K562 (cell line): ENCODE measurements around the gene STIL. TPM values are rescaled to one million over a fixed set of nuclear protein-coding genes. Genes with fewer than 3 reads are reported as not detected.
A peak's percentile ranks its signal among the peaks of the same experiment; 100 is the strongest.

Experiments used
- CHCHD3 ChIP-seq: fragments of 250-450 bp; sonication (Bioruptor Pico); IDR thresholded peaks from 2 replicates; pipeline ENCODE4 v2.1.2; 2022; ENCODE audit warnings: mild to moderate bottlenecking
- KLF10 ChIP-seq: fragments of 250-450 bp; sonication (Bioruptor Pico); IDR thresholded peaks from 2 replicates; pipeline ENCODE4 v1.6.1; 2021; ENCODE audit warnings: matching md5 sums
- MCM5 ChIP-seq: fragments of 450-650 bp; IDR thresholded peaks from 2 replicates; pipeline ENCODE4 v1.6.1; 2016; ENCODE audit warnings: low read depth
- NCOA6 ChIP-seq: fragments of 450-650 bp; IDR thresholded peaks from 2 replicates; pipeline ENCODE4 v1.6.1; 2017; ENCODE audit warnings: mild to moderate bottlenecking
- PTRF ChIP-seq: fragments of 450-650 bp; IDR thresholded peaks from 2 replicates; pipeline ENCODE4 v1.6.1; 2016; ENCODE audit warnings: mild to moderate bottlenecking, missing genetic modification characterization, missing compliant biosample characterization
- RBBP5 ChIP-seq: fragments of 200-600 bp; sonication (generic); IDR thresholded peaks from 2 replicates; pipeline ENCODE4 v1.6.1; 2012; ENCODE audit warnings: borderline replicate concordance, mild to moderate bottlenecking, low read length, control low read depth, inconsistent platforms; ENCODE audit not compliant: insufficient read depth, poor library complexity, severe bottlenecking
- TFAM ChIP-seq: fragments of 250-450 bp; sonication (Bioruptor Pico); conservative IDR thresholded peaks from 2 replicates; pipeline ENCODE4 v1.5.0; 2021; ENCODE audit warnings: mild to moderate bottlenecking, moderate library complexity
- polyA plus RNA-seq, 8 experiments: library from polyadenylated mRNA; depleted of rRNA in 4 of 8; stranded (reverse) in 5 of 8; unstranded in 3 of 8; fragments of >200 nt; fragmentation: Nextera tagmentation in 2 of 8; fragmentation: Illumina TruSeq in 1 of 8; extraction: Ambion mirVana in 2 of 8; extraction: Trizol in 1 of 8; gene quantifications; 2 replicates each; pipeline versions ENCODE4 v1.2.1 to v1.2.3, GENCODE V29; 2011 to 2014; ENCODE audit warnings: inconsistent platforms in 1 of 8, missing spikeins in 1 of 8
- total RNA-seq, 7 experiments: library from RNA; depleted of rRNA in 6 of 7; stranded (reverse); fragments of >200 nt in 6 of 7; fragmentation: Illumina TruSeq in 2 of 7; extraction: Trizol in 2 of 7; gene quantifications; 2 replicates each; pipeline versions ENCODE4 v1.2.1 to v1.2.3, GENCODE V29; 2011 to 2021; ENCODE audit warnings: low replicate concordance in 1 of 7
- TF ChIP-seq, protein P1 (sequence below): fragments of 250-450 bp; sonication (Bioruptor Pico); IDR thresholded peaks from 2 replicates; pipeline ENCODE4 v1.8.0; 2022; ENCODE audit warnings: moderate library complexity, mild to moderate bottlenecking, inconsistent platforms
- TF ChIP-seq, protein P2 (sequence below): fragments of 200-800 bp; sonication (Bioruptor generic); IDR thresholded peaks from 2 replicates; pipeline ENCODE4 v1.6.1; 2017; ENCODE audit warnings: missing genetic modification characterization, missing compliant biosample characterization
- TF ChIP-seq, protein P3 (sequence below), 2 experiments: fragments of 450-650 bp in 1 of 2; sonication (generic) in 1 of 2; formaldehyde crosslinking in 1 of 2; IDR thresholded peaks in 1 of 2; conservative IDR thresholded peaks in 1 of 2; 2 replicates each; pipeline versions ENCODE4 v1.6.1 to v1.8.1; 2016 to 2023; ENCODE audit warnings: mild to moderate bottlenecking in 2 of 2, moderate library complexity in 2 of 2, inconsistent platforms in 1 of 2, missing genetic modification reagents in 1 of 2
- TF ChIP-seq, protein P4 (sequence below): sonication (generic); formaldehyde crosslinking; IDR thresholded peaks from 2 replicates; pipeline ENCODE4 v1.8.0; 2022; ENCODE audit warnings: mild to moderate bottlenecking, missing genetic modification reagents
- TF ChIP-seq, protein P5 (sequence below): fragments of 150-350 bp; conservative IDR thresholded peaks from 2 replicates; pipeline ENCODE4 v1.6.1; 2014; ENCODE audit warnings: low read length
- TF ChIP-seq, protein P6 (sequence below): fragments of 450-650 bp; IDR thresholded peaks from 2 replicates; pipeline ENCODE4 v1.6.1; 2016
- TF ChIP-seq, protein P7 (sequence below), 2 experiments: IDR thresholded peaks; 2 replicates each; pipeline ENCODE4 v1.6.1; 2011; ENCODE audit warnings: borderline replicate concordance in 1 of 2, control low read depth in 1 of 2, low read depth in 1 of 2, low read length in 1 of 2, mild to moderate bottlenecking in 1 of 2, mixed read lengths in 1 of 2, moderate library complexity in 1 of 2; ENCODE audit not compliant: insufficient read depth in 1 of 2, insufficient read length in 1 of 2, poor library complexity in 1 of 2, severe bottlenecking in 1 of 2; ENCODE audit errors: extremely low read depth in 1 of 2

STIL gene
- total and polyA plus RNA-seq, 9 of the 15 experiments (the other 6 are each of a cell fraction or from before 2014, with no cell fraction given): 10.5 to 77.4 (median 39.6) TPM

DNA sequence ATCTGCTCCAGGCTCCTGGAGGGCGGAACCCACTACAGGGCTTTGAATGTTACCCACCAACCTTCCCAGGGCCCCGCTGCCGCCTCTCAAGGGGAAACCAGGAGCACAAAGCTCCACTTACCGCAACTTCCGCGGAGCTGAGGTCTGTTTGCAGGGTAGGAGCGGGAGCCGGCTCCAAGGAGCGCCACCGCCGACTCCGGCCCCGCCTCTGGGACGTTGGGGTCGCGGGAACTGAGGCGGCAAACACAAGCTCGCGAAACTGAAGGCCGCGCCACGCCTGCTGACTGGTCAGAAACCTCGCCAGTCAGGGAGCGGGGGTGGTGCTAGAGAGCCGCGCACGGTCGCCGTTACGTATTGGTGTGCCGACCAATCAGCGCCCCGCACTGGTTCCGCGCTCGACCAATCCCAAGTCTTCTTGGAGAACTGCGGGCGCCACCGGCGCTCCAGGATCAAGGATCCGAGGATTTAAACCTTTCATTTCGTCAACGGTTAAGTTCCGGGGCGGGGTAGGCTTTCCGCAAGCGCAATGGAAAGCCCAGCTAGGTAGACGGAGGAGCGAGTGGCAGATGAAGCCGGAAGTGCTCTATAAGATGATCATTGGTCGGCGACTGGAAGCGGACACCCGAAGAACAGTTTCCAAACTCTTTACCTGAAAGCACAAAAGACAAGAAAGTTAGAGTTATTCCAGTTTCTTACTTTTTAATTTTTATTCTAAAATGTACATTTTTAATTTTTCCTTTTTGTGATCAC is at the start of gene STIL (continued):
- TF ChIP-seq, protein P1, sequence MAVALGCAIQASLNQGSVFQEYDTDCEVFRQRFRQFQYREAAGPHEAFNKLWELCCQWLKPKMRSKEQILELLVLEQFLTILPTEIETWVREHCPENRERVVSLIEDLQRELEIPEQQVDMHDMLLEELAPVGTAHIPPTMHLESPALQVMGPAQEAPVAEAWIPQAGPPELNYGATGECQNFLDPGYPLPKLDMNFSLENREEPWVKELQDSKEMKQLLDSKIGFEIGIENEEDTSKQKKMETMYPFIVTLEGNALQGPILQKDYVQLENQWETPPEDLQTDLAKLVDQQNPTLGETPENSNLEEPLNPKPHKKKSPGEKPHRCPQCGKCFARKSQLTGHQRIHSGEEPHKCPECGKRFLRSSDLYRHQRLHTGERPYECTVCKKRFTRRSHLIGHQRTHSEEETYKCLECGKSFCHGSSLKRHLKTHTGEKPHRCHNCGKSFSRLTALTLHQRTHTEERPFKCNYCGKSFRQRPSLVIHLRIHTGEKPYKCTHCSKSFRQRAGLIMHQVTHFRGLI: no peak
- no peak for TF ChIP-seq KLF10
- TF ChIP-seq, protein P2, sequence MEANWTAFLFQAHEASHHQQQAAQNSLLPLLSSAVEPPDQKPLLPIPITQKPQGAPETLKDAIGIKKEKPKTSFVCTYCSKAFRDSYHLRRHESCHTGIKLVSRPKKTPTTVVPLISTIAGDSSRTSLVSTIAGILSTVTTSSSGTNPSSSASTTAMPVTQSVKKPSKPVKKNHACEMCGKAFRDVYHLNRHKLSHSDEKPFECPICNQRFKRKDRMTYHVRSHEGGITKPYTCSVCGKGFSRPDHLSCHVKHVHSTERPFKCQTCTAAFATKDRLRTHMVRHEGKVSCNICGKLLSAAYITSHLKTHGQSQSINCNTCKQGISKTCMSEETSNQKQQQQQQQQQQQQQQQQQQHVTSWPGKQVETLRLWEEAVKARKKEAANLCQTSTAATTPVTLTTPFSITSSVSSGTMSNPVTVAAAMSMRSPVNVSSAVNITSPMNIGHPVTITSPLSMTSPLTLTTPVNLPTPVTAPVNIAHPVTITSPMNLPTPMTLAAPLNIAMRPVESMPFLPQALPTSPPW: no peak; the same call in none of the 2 replicates
- TF ChIP-seq, protein P3, sequence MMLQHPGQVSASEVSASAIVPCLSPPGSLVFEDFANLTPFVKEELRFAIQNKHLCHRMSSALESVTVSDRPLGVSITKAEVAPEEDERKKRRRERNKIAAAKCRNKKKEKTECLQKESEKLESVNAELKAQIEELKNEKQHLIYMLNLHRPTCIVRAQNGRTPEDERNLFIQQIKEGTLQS (IDR thresholded peaks at IDR 0.05): peak; percentile 6; the same call in 1 of the 2 replicates
- TF ChIP-seq, protein P3 (CRISPR knock-in tag; conservative IDR thresholded peaks at IDR 0.05): no peak
- TF ChIP-seq, protein P4, sequence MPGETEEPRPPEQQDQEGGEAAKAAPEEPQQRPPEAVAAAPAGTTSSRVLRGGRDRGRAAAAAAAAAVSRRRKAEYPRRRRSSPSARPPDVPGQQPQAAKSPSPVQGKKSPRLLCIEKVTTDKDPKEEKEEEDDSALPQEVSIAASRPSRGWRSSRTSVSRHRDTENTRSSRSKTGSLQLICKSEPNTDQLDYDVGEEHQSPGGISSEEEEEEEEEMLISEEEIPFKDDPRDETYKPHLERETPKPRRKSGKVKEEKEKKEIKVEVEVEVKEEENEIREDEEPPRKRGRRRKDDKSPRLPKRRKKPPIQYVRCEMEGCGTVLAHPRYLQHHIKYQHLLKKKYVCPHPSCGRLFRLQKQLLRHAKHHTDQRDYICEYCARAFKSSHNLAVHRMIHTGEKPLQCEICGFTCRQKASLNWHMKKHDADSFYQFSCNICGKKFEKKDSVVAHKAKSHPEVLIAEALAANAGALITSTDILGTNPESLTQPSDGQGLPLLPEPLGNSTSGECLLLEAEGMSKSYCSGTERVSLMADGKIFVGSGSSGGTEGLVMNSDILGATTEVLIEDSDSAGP: no peak
- TF ChIP-seq, protein P5, sequence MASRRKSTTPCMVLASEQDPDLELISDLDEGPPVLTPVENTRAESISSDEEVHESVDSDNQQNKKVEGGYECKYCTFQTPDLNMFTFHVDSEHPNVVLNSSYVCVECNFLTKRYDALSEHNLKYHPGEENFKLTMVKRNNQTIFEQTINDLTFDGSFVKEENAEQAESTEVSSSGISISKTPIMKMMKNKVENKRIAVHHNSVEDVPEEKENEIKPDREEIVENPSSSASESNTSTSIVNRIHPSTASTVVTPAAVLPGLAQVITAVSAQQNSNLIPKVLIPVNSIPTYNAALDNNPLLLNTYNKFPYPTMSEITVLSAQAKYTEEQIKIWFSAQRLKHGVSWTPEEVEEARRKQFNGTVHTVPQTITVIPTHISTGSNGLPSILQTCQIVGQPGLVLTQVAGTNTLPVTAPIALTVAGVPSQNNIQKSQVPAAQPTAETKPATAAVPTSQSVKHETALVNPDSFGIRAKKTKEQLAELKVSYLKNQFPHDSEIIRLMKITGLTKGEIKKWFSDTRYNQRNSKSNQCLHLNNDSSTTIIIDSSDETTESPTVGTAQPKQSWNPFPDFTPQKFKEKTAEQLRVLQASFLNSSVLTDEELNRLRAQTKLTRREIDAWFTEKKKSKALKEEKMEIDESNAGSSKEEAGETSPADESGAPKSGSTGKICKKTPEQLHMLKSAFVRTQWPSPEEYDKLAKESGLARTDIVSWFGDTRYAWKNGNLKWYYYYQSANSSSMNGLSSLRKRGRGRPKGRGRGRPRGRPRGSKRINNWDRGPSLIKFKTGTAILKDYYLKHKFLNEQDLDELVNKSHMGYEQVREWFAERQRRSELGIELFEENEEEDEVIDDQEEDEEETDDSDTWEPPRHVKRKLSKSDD: no peak
- no peak for TF ChIP-seq TFAM
- TF ChIP-seq NCOA6: no peak
- TF ChIP-seq, protein P6, sequence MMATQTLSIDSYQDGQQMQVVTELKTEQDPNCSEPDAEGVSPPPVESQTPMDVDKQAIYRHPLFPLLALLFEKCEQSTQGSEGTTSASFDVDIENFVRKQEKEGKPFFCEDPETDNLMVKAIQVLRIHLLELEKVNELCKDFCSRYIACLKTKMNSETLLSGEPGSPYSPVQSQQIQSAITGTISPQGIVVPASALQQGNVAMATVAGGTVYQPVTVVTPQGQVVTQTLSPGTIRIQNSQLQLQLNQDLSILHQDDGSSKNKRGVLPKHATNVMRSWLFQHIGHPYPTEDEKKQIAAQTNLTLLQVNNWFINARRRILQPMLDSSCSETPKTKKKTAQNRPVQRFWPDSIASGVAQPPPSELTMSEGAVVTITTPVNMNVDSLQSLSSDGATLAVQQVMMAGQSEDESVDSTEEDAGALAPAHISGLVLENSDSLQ: peak; percentile 99
- TF ChIP-seq RBBP5: peak; percentile 83
- TF ChIP-seq PTRF (tag): no peak
- no peak for TF ChIP-seq MCM5
- no peak for TF ChIP-seq CHCHD3
- TF ChIP-seq, protein P7, sequence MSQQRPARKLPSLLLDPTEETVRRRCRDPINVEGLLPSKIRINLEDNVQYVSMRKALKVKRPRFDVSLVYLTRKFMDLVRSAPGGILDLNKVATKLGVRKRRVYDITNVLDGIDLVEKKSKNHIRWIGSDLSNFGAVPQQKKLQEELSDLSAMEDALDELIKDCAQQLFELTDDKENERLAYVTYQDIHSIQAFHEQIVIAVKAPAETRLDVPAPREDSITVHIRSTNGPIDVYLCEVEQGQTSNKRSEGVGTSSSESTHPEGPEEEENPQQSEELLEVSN (IDR thresholded peaks at IDR 0.05; ENCODE audit: borderline replicate concordance in 1 of 2, extremely low read depth in 1 of 2, insufficient read depth in 1 of 2, insufficient read length in 1 of 2, low read depth in 1 of 2, low read length in 1 of 2, poor library complexity in 1 of 2, severe bottlenecking in 1 of 2): peak; percentile 80 to 87
